Mucosa of stomach (tissue), 1 donor: ENCODE measurements around the gene MYL10.

ENCODE experiments used
- H3K27me3 ChIP-seq: one replicate; pipeline ENCODE4 v1.7.0; 2013; ENCODE audit warnings: mild to moderate bottlenecking, low read length; ENCODE audit not compliant: control insufficient read depth, insufficient read depth
- H3K36me3 ChIP-seq: one replicate; pipeline ENCODE4 v1.7.0; 2013; ENCODE audit warnings: low read length; ENCODE audit not compliant: control insufficient read depth, insufficient read depth
- H3K4me1 ChIP-seq: one replicate; pipeline ENCODE4 v1.7.0; 2013; ENCODE audit warnings: mild to moderate bottlenecking, low read length; ENCODE audit not compliant: control insufficient read depth, insufficient read depth
- H3K4me3 ChIP-seq: one replicate; pipeline ENCODE4 v1.7.0; 2013; ENCODE audit warnings: low read length
- H3K9ac ChIP-seq: one replicate; pipeline ENCODE4 v1.7.0; 2013; ENCODE audit warnings: mild to moderate bottlenecking, low read length, moderate library complexity
- H3K9me3 ChIP-seq: one replicate; pipeline ENCODE4 v1.7.0; 2013; ENCODE audit warnings: mild to moderate bottlenecking, low read length, moderate library complexity; ENCODE audit not compliant: control insufficient read depth
- donor health status: Pancreatic carcinoma.

MYL10 gene

DNA sequence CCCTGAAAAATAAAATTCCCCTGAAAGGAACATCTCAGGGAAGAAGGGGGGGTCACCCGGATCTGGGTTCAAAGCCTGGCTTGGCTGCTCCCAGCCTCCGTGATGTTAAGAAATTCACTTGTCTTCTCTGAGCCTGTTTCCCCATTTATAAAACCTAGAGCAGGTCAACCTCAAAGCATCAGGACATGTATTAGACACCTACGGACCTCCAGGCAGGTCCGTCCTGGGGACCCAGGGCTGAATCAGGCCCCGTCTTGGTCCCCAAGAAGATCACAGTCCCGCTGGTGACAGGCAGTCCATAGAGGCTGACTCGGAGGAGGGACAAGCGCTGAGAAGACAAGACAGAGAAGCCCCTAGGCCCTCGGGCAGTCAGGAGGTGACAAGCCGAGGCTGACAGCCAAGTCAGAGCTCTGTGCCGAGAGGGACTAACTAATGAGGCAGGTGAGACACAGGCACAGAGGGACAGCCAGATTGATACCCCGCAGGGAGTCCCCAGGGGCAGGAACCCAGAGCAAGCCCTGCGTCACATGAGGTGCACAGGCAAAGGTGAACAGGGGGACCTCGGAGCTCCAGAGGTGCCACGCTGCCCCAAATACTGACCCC is 2.9 kb downstream of the MYL10 start:
- H3K9me3 ChIP-seq, result no peaks in the 10 kb centered on the region
- no peaks in the 10 kb centered on the region for H3K4me1 ChIP-seq
- no peak overlapping the region for H3K9ac ChIP-seq
- no peaks in the 10 kb centered on the region for H3K27me3 ChIP-seq
- H3K4me3 ChIP-seq, result no peak overlapping the region
- H3K36me3 ChIP-seq, result no peaks in the 10 kb centered on the region

DNA sequence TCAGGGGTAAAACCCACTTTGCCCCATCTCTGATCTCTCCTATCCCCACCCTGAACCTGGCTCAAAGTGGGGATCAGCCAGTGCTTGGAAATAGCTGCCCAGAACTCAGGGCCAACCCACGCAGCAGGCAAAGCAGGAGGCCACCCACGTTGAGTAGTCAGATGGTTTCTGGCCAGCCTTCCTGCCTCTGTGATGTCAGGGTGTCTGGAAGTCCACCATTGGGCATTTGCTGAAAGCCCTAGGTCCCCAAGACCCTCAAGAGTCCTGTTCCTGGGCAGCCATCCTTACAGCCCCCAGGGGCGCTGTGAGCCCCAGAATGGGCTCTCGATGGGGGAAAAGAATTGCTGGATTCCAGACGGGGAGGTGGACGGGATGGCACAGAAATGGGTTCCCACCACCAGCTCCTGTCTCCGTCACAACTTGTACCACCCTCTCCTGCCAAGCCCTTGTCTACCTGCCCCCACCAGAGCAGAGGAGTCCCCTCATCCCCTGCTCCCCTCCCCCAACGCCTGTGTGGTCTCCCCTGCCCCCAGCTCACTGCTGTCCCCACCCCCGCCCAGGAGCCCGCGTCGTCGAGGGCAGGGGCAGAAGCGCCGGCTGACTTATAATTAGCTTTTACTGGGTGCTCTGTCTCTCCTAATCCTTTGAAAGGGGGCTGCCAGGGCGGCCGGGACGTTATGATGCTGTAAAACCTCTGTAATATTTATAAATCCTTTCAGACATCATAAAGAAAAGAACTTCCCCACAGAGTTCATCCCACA is 3.9 kb downstream of the MYL10 start:
- H3K4me1 ChIP-seq, result no peaks in the 10 kb centered on the region
- H3K36me3 ChIP-seq, result no peaks in the 10 kb centered on the region
- H3K4me3 ChIP-seq, result no peak overlapping the region
- H3K9ac ChIP-seq, result no peak overlapping the region
- H3K9me3 ChIP-seq, result no peaks in the 10 kb centered on the region
- H3K27me3 ChIP-seq, result no peaks in the 10 kb centered on the region

DNA sequence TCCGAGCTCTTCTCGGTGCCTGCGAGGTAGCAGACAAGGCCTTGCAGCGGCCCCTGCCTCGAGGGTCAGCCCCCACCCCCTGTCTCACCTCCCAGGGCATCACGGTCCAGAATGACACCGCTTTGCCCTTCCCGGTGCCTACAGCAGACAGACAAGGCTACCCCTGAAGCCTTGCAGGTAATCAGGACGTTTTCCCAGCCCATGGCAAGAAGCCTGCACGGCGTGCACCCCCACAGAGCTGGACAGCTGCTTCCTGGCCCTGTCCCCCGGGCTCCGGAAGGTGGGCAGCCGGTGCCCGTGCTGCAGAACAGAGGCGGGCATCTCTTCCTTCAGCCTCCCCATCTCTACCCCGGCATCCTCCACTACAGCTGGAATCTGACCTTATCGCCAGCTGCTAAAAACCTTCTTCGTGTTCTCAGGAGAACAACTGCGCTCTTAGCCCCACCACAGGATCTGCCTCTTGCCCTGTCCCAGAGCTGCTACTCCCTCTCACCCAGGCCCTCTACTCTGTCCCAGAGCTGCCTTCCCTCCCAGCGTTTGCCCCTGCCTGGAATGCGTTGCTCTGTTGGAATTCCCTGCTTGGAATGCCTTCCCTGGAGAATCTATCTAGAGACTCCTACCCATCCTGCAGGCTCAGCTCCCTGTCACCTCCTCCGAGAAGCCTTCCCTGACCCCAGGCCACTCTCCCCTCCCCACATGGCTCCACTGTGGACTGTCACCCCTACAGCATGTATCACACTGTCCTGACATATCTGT is 4.7 kb downstream of the MYL10 start:
- no peaks in the 10 kb centered on the region for H3K36me3 ChIP-seq
- no peak overlapping the region for H3K9ac ChIP-seq
- H3K4me1 ChIP-seq, result no peaks in the 10 kb centered on the region
- no peak overlapping the region for H3K4me3 ChIP-seq
- no peaks in the 10 kb centered on the region for H3K9me3 ChIP-seq
- no peaks in the 10 kb centered on the region for H3K27me3 ChIP-seq

DNA sequence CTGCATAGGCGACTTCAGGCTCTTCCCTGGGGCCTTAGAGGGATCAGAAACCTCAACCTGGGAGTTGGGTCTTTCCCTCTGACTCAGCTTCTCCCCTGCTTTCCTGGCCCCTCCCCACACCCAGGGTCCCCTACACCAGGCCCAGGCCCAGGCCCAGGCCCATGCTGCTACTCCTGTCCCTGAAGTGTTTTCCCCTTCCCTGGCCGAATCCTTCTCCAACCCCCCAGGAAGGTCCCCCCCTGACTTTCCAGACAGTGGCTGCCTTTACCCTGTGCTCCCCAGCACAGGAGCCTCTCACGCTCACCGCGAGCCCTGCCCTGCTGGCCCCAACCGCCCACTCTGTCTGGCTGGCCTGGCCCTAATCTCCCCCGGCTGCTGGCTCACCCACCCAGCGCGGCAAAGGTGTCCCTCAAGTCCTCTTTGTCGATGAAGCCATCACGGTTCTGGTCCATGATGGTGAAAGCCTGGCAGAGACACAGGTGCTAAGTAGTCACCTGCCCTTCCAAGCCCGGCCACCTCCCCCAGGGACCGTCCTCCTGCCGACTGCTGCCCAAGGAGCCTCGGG is 6.4 kb downstream of the MYL10 start:
- no peak overlapping the region for H3K9ac ChIP-seq
- H3K4me3 ChIP-seq, result no peak overlapping the region
- no peaks in the 10 kb centered on the region for H3K4me1 ChIP-seq
- no peaks in the 10 kb centered on the region for H3K36me3 ChIP-seq
- H3K9me3 ChIP-seq, result no peaks in the 10 kb centered on the region
- no peaks in the 10 kb centered on the region for H3K27me3 ChIP-seq

DNA sequence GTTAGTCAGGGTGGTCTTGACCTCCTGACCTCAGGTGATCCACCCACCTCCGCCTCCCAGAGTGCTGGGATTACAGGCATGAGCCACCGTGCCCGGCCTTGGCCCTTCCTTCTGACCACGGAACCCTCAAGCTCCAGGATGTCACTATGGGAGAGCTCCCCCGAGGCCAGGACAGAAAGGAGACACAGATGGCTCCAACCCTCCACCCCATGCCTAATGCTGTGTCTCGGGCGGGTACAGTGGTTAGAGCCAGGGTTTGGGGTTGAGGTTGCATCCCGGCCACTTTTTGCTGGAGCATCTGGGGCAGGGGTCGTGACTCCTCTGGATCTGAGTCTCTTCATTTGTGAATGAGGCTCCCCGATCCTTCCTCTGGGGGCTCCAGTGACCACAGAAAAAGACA is 8.1 kb downstream of the MYL10 start:
- no peak overlapping the region for H3K9ac ChIP-seq
- no peaks in the 10 kb centered on the region for H3K9me3 ChIP-seq
- no peaks in the 10 kb centered on the region for H3K27me3 ChIP-seq
- H3K36me3 ChIP-seq, result no peaks in the 10 kb centered on the region
- H3K4me3 ChIP-seq, result no peak overlapping the region
- no peaks in the 10 kb centered on the region for H3K4me1 ChIP-seq

DNA sequence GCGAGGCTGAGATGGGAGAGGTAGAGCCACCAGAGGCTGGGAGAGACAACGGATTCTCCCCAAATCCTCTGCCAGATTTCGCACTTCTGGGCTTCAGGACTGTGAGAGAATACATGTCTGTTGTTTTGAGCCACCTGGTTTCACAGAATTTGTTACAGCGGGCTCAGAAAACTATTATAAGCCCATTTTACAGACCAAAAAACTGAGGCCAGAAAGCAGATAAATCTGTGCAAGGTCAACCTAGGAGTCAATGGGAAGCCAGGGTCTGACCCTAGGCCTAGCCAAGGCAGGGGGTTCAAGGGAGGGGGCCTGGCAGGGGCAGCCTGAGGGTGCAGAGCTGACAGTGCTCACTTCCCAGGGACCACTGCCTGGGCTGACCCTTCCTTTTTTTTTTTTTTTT is 8.7 kb downstream of the MYL10 start:
- no peaks in the 10 kb centered on the region for H3K27me3 ChIP-seq

DNA sequence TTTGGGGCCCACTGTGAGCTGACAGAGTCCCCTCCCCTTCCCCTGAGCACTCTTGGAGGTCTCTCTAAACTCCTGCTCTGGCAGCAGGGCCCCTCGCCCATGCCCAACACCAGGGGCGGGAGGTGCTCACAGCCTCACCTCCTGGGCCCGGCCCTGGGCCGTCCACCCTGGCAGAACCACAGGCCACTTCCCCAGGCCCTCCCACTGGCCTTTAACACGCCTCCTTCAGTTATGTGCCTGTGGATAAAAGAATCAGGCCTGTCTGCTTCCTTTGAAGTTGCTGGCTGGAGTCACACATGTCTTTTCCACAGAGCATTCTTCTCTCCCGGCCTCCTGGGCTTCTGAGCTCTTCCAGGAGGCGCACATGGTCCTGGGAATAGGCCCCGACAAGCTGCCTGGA is 10.2 kb downstream of the MYL10 start:
- no peaks in the 10 kb centered on the region for H3K36me3 ChIP-seq
- H3K9ac ChIP-seq, result no peak overlapping the region
- no peaks in the 10 kb centered on the region for H3K9me3 ChIP-seq
- H3K27me3 ChIP-seq, result peaks cover 3% of the 10 kb centered on the region
- no peak overlapping the region for H3K4me3 ChIP-seq
- H3K4me1 ChIP-seq, result peaks cover 8% of the 10 kb centered on the region

More for the DNA sequence above, 8.7 kb downstream of the MYL10 start:
- H3K9me3 ChIP-seq, result no peaks in the 10 kb centered on the region
- no peak overlapping the region for H3K9ac ChIP-seq
- no peaks in the 10 kb centered on the region for H3K4me1 ChIP-seq
- no peak overlapping the region for H3K4me3 ChIP-seq
- H3K36me3 ChIP-seq, result no peaks in the 10 kb centered on the region

DNA sequence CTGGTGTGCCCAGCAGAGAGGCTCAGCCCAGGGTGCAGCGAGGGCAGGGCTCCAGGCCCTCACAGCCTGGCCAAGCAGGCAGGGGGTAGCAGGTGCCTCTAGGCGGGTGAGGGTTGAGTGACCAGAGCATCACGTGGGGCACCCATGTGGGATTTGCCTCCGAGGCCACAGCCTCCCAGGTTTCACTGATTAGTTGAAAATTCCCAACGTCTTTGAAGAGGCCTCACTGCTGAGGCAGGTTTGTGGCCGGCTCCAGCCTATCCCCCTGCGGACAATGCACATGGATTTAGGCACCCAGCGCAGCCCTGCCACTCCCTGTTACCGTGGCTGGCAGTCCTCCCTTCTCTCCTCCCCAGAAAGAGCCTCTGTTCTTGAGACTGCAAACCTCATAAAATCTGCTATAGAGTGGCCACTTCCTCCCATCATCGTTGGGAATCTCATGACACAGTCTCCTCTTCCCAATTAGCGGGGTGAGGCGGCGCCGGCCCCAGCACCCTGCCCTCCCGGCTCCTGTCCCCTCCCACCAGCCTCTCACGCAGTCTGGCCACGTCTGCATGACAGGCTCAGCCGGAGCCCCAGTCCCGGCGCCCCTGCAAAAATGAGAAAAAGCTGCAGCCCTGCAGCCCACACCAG is 10.8 kb downstream of the MYL10 start:
- peaks cover 8% of the 10 kb centered on the region for H3K27me3 ChIP-seq
- no peak overlapping the region for H3K9ac ChIP-seq
- H3K9me3 ChIP-seq, result no peaks in the 10 kb centered on the region
- no peak overlapping the region for H3K4me3 ChIP-seq
- no peaks in the 10 kb centered on the region for H3K36me3 ChIP-seq
- peaks cover 8% of the 10 kb centered on the region for H3K4me1 ChIP-seq

DNA sequence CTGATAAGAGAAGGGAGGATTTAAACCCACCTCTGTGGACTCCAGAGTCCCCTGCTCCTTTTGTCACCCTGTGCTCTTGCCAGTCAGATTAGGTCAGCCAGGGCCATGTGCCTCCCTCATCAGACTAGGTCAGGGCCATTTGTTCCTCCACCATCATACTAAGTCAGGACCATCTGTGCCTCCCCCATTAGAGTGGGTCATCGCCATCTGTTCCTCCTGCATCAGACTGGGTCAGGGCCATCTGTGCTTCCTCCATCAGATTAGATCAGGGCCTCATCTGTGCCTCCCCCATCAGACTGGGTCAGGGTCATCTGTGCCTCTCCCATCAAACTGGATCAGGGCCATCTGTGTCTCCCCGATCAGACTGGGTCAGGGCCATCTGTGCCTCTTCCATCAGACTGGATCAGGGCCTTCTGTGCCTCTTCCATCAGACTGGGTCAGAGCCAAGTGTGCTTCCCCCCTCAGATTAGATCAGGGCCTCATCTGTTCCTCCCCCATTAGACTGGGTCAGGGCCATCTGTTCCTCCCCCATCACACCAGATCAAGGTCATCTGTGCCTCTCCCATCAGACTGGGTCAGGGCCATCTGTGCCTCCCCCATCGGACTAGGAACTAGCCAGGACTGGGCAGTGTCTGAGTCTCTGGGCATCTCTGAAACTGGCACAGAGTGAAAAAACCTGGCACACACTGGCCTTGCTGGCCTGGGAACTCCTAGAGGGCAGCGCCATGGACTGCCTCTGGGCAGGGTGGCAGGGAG is 11.5 kb downstream of the MYL10 start:
- Histone ChIP-seq H3K27me3 (peaks cover 8% of the 10 kb centered on the region), H3K9ac (no peak overlapping the region), H3K4me3 (no peak overlapping the region), H3K36me3 (no peaks in the 10 kb centered on the region), H3K4me1 (peaks cover 8% of the 10 kb centered on the region), H3K9me3 (no peaks in the 10 kb centered on the region)

DNA sequence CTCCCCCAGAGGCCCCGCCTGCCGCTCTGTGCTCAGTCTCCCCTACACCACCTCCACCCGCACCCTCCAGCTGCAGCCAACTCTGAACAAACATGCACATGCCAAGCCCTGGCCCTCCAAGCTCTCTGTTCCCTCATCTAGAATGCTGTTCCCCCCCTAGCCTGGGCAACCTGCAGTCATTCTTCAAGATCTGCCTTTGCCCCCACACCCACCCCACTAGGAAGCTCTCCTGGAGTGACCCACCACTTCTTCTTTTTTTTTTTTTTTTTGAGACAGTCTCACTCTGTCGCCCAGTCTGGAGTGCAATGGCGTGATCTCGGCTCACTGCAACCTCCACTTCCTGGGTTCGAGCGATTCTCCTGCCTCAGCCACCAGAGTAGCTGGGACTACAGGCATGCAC is 13.7 kb downstream of the MYL10 start:
- Histone ChIP-seq H3K36me3 (no peaks in the 10 kb centered on the region), H3K9ac (no peak overlapping the region), H3K4me3 (no peak overlapping the region), H3K27me3 (peaks cover 8% of the 10 kb centered on the region), H3K9me3 (no peaks in the 10 kb centered on the region), H3K4me1 (peaks cover 8% of the 10 kb centered on the region)

DNA sequence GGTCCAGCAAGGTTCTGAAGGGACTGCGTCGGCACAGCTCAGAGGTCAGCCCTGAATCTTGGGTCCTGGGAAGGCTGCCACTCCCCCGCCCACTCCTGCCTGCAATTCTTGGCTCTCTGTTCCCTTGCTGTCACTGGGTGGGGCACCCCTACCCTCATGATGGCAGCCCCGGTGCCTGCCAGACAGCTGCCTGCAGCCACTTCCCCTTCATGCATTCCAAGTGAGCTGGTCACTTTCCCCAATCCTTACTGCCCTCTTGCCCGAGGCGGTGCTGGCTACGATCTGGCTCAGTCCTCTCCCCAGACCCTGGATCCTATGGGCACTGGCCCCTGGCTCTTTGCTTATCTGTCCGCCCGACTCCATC is 14.2 kb downstream of the MYL10 start:
- Histone ChIP-seq H3K9me3 (no peaks in the 10 kb centered on the region), H3K27me3 (peaks cover 8% of the 10 kb centered on the region), H3K4me1 (peaks cover 8% of the 10 kb centered on the region), H3K4me3 (no peak overlapping the region), H3K36me3 (no peaks in the 10 kb centered on the region), H3K9ac (no peak overlapping the region)
